ENCODE data around the gene MCM6. TPM values are rescaled to one million over a fixed set of nuclear protein-coding genes. Genes with fewer than 3 reads are reported as not detected.

Gene MCM6
- total and polyA plus RNA-seq, 11 donors, result 1.0 to 16.1 (median 3.7) TPM

DNA sequence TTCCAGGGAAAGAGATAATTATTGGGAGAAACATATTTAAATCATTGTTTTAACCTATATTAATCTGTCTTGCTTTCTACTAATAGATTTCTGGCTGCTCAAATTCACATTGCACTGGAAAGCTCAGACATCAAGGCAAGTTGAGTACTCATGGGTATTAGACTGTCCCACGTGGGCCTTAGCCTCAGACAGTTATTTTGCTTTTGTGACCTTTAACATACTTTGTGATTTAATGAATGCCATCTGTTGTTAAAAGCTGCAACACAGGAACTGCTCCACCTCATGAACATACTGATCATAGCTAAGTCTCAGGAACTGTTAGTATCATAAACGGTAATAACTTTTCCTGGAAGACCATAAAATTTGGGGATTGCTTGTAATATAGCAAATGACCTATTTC, 36.5 kb downstream of the MCM6 start:
- peak overlapping the region in 2 of 12 donors; percentile 34 to 45 for H3K27ac ChIP-seq
- TF ChIP-seq CTCF (IDR thresholded peaks at IDR 0.05) (no peak), POLR2A (IDR thresholded peaks at IDR 0.05) (no peak)
- peaks cover 0 to 26% (median 15%) of the 10 kb centered on the region in 12 donors for H3K4me1 ChIP-seq
- intact Hi-C loops (cut with DNase I), result no loop called here
- peaks cover 0 to 26% (median 4%) of the 10 kb centered on the region in 9 donors for H3K36me3 ChIP-seq
- H3K9me3 ChIP-seq, result no peaks in the 10 kb centered on the region
- no peak overlapping the region for H3K4me3 ChIP-seq
- no peaks in the 10 kb centered on the region for H3K27me3 ChIP-seq
- 20 to 35% (median 20%) methylated on average over 2 of the region's 2 CpGs for WGBS, 4 donors
- DNase-seq (no peak), ATAC-seq (peak in 3 of 4 donors; percentile 49 to 95 (median 69))

DNA sequence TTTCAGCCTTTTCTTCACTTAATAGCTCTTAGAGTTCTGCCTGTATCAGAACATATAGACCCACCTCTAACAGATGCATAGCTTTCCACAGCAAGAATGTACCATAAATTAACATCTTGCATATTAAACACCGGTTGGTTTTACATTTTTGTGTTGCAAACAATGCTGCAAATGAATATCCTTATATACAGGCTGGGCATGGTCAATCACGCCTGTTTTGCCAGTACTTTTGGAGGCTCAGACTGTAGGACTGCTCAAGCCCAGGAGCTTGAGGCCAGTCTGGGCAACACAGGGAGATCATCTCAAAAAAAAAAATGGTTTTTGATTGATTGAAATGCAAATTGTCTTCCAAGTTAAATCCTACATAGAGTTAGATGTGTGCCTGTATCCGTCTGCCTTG, 37.7 kb downstream of the MCM6 start:
- Histone ChIP-seq H3K27ac (no peak overlapping the region), H3K4me3 (no peak overlapping the region), H3K4me1 (peaks cover 0 to 26% (median 15%) of the 10 kb centered on the region in 12 donors), H3K36me3 (peaks cover 0 to 14% (median 4%) of the 10 kb centered on the region in 9 donors), H3K9me3 (no peaks in the 10 kb centered on the region), H3K27me3 (no peaks in the 10 kb centered on the region)
- intact Hi-C loops (cut with DNase I), result no loop called here
- WGBS, 4 donors, result 94 to 96% (median 95%) methylated on average over 3 of the region's 3 CpGs
- ATAC-seq, result no peak
- TF ChIP-seq CTCF (IDR thresholded peaks at IDR 0.05) (no peak), POLR2A (IDR thresholded peaks at IDR 0.05) (no peak)
- no peak for DNase-seq

DNA sequence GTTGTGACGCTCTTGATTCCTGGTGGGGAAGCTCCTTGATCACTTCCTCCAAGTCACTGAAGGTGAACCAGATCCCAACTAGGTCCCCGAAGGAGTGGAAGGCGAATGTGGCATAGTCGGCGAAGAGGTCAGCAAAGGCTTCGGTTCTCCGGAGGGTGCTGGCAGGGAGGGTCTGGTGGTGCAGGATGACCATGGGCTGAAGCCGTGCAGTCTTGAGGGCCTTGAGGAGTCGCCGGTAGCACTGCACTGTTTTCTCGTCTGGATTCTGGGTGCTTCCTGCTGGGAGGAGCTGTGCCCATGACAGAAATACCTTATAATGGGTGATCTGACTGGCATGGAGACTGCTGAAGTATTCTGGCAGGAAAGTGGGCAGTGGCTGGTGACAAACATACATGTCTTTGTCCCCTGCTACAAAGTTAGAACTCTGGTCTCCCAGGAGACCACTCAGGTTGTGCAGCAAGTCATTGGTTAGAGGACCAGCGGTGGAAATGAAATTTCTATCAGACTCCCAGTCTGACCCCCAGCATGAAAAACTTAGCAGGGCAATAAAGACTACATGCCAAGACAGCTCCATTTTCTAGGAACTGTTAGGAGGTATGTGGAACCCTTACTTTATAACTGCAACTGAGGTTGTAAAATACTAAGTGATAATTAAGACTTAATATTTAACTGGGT, 39.5 kb downstream of the MCM6 start, which contains the start of gene LCT:
TSS of gene LCT (minus strand) at position 589 of the 675 bp plus-strand sequence. CDS start at position 574, 15 bp downstream.
- intact Hi-C loops (cut with DNase I), result loop anchor here in 1 of 10 donors (2.0 kb wide), 1 partner anchor 42 kb away; no protein-coding TSS in a partner anchor

More for the DNA sequence above, 39.5 kb downstream of the MCM6 start, which contains the start of gene LCT:
- TF ChIP-seq POLR2A (IDR thresholded peaks at IDR 0.05) (no peak), CTCF (IDR thresholded peaks at IDR 0.05) (no peak)
- no peak within 1 kb of the TSS for H3K27ac ChIP-seq
- no peaks in the 10 kb centered on the region for H3K27me3 ChIP-seq
- ATAC-seq (no peak), DNase-seq (no peak)
- 95 to 96% (median 96%) methylated on average over 11 to 12 of the region's 12 CpGs for WGBS, 4 donors
- no peaks in the 10 kb centered on the region for H3K9me3 ChIP-seq
- peaks cover 0 to 26% (median 15%) of the 10 kb centered on the region in 12 donors for H3K4me1 ChIP-seq
- H3K4me3 ChIP-seq, result no peak within 1 kb of the TSS
- H3K36me3 ChIP-seq, result no peaks in the 10 kb centered on the region
